HUDEP-2 (cell line): Measurements from ENCODE around the gene TP53BP1.
"Not testable (repeated sequence)": the region's sequence is repeated elsewhere in the genome, so short reads cannot be mapped to it uniquely, and the experiment has no call there.

Source experiments
- DNase-seq, 76 experiments: peaks; one replicate each; lab custom pipeline; 2025; ENCODE audit not compliant: unreplicated experiment in 76 of 76; lab: John Stamatoyannopoulos, UW

The TP53BP1 gene

GRCh38 chr15:43433165-43433564, 59.8 kb downstream of the TP53BP1 start:
- no peak for DNase-seq

GRCh38 chr15:43429687-43430086, 63.3 kb downstream of the TP53BP1 start:
- DNase-seq: no peak

GRCh38 chr15:43423793-43424192, 69.2 kb downstream of the TP53BP1 start:
- DNase-seq: no peak

GRCh38 chr15:43420876-43421275, 72.1 kb downstream of the TP53BP1 start:
- DNase-seq: no peak

- no peak for DNase-seq
Observed at GRCh38 chr15:43420435-43420834, 72.5 kb downstream of the TP53BP1 start.

GRCh38 chr15:43414196-43414595, 78.8 kb downstream of the TP53BP1 start:
- DNase-seq: no peak

GRCh38 chr15:43412096-43412495, 80.9 kb downstream of the TP53BP1 start:
- no peak for DNase-seq

- peak in 14 of 76 experiments; percentile 3 to 46 (median 24) for DNase-seq
Observed at GRCh38 chr15:43410572-43411214, 82.3 kb downstream of the TP53BP1 start.

- DNase-seq: peak in 13 of 76 experiments; percentile 2 to 35 (median 7)
Observed at GRCh38 chr15:43408789-43409188, 84.2 kb downstream of the TP53BP1 start.

- DNase-seq: no peak
Observed at GRCh38 chr15:43406808-43407207, 86.1 kb downstream of the TP53BP1 start.

GRCh38 chr15:43406189-43406588, 86.8 kb downstream of the TP53BP1 start:
- DNase-seq: no peak

- DNase-seq: no peak
Observed at GRCh38 chr15:43404130-43404529, 88.8 kb downstream of the TP53BP1 start.

GRCh38 chr15:43403616-43404015, 89.3 kb downstream of the TP53BP1 start:
- no peak for DNase-seq

GRCh38 chr15:43402255-43402654, 90.7 kb downstream of the TP53BP1 start:
- DNase-seq: no peak

- not testable (repeated sequence) for DNase-seq
Observed at GRCh38 chr15:43393592-43393991, 99.4 kb downstream of the TP53BP1 start.

GRCh38 chr15:43390723-43391122, 102.2 kb downstream of the TP53BP1 start:
- DNase-seq: no peak

GRCh38 chr15:43383070-43383469, 109.9 kb downstream of the TP53BP1 start:
- no peak for DNase-seq

GRCh38 chr15:43382310-43382709, 110.6 kb downstream of the TP53BP1 start:
- DNase-seq: no peak

GRCh38 chr15:43378601-43379000, 114.4 kb downstream of the TP53BP1 start:
- peak in 4 of 76 experiments; percentile 2 to 24 (median 10) for DNase-seq

- DNase-seq: peak in 17 of 76 experiments; percentile 1 to 40 (median 20)
Observed at GRCh38 chr15:43376017-43376705, 116.8 kb downstream of the TP53BP1 start.

GRCh38 chr15:43370975-43371974, 121.7 kb downstream of the TP53BP1 start, which contains the start of the genes TUBGCP4 and ZSCAN29:
TUBGCP4 (plus strand) TSS chr15:43371101; CDS start chr15:43371355, 254 bp downstream.
ZSCAN29 (minus strand) TSS chr15:43371043; CDS start chr15:43369913, 1,130 bp downstream.
- peak in 73 of 76 experiments; percentile 6 to 85 (median 64) for DNase-seq
